ENCODE data around the gene ADGRB3. TPM values are rescaled to one million over a fixed set of nuclear protein-coding genes. Genes with fewer than 3 reads are reported as not detected.
A peak's percentile ranks its signal among the peaks of the same experiment; 100 is the strongest.

The ADGRB3 gene
- total RNA-seq, 1 donor from 2014 or later, result 1.8 TPM

GRCh38 chr6:68642977-68643376, 7.9 kb downstream of the ADGRB3 start:
- H3K4me1 Mint-ChIP-seq (ENCODE audit: low read depth), result peaks cover 19% of the 10 kb centered on the region
- no peak overlapping the region for H3K27ac Mint-ChIP-seq
- no peaks in the 10 kb centered on the region for H3K9me3 Mint-ChIP-seq (ENCODE audit: low read depth)
- H3K27me3 Mint-ChIP-seq, result peaks cover 32% of the 10 kb centered on the region
- no peak overlapping the region for H3K4me3 Mint-ChIP-seq (ENCODE audit: low read depth)
- H3K36me3 Mint-ChIP-seq (ENCODE audit: insufficient read depth), result no peaks in the 10 kb centered on the region
- TF ChIP-seq CTCF (IDR thresholded peaks at IDR 0.05; ENCODE audit: unreplicated experiment), result no peak
- DNase-seq (ENCODE audit: low spot score, unreplicated experiment), result no peak

- Mint-ChIP-seq H3K4me1 (ENCODE audit: low read depth) (peaks cover 1% of the 10 kb centered on the region), H3K36me3 (ENCODE audit: insufficient read depth) (no peaks in the 10 kb centered on the region), H3K4me3 (ENCODE audit: low read depth) (no peak overlapping the region), H3K9me3 (ENCODE audit: low read depth) (no peaks in the 10 kb centered on the region), H3K27ac (no peak overlapping the region), H3K27me3 (no peaks in the 10 kb centered on the region)
- DNase-seq (ENCODE audit: low spot score, unreplicated experiment), result no peak
- TF ChIP-seq CTCF (IDR thresholded peaks at IDR 0.05; ENCODE audit: unreplicated experiment), result no peak
Observed at GRCh38 chr6:68649669-68650068, 14.6 kb downstream of the ADGRB3 start.

- DNase-seq (ENCODE audit: low spot score, unreplicated experiment), result no peak
- Mint-ChIP-seq H3K9me3 (ENCODE audit: low read depth) (no peaks in the 10 kb centered on the region), H3K27me3 (no peaks in the 10 kb centered on the region), H3K4me1 (ENCODE audit: low read depth) (peaks cover 3% of the 10 kb centered on the region), H3K36me3 (ENCODE audit: insufficient read depth) (no peaks in the 10 kb centered on the region), H3K4me3 (ENCODE audit: low read depth) (no peak overlapping the region), H3K27ac (no peak overlapping the region)
- no peak for TF ChIP-seq CTCF (IDR thresholded peaks at IDR 0.05; ENCODE audit: unreplicated experiment)
Observed at GRCh38 chr6:68650142-68650541, 15.1 kb downstream of the ADGRB3 start.

GRCh38 chr6:68651011-68651985, 16.2 kb downstream of the ADGRB3 start:
- no peaks in the 10 kb centered on the region for H3K27me3 Mint-ChIP-seq
- no peak for DNase-seq (ENCODE audit: low spot score, unreplicated experiment)
- no peak for TF ChIP-seq CTCF (IDR thresholded peaks at IDR 0.05; ENCODE audit: unreplicated experiment)
- no peak overlapping the region for H3K27ac Mint-ChIP-seq
- H3K36me3 Mint-ChIP-seq (ENCODE audit: insufficient read depth), result no peaks in the 10 kb centered on the region
- H3K4me1 Mint-ChIP-seq (ENCODE audit: low read depth), result peaks cover 3% of the 10 kb centered on the region
- no peak overlapping the region for H3K4me3 Mint-ChIP-seq (ENCODE audit: low read depth)
- H3K9me3 Mint-ChIP-seq (ENCODE audit: low read depth), result no peaks in the 10 kb centered on the region

- no peak for DNase-seq (ENCODE audit: low spot score, unreplicated experiment)
- Mint-ChIP-seq H3K27me3 (no peaks in the 10 kb centered on the region), H3K9me3 (ENCODE audit: low read depth) (no peaks in the 10 kb centered on the region), H3K4me3 (ENCODE audit: low read depth) (no peak overlapping the region), H3K36me3 (ENCODE audit: insufficient read depth) (no peaks in the 10 kb centered on the region), H3K4me1 (ENCODE audit: low read depth) (peaks cover 7% of the 10 kb centered on the region), H3K27ac (no peak overlapping the region)
- peak; percentile 30 for TF ChIP-seq CTCF (IDR thresholded peaks at IDR 0.05; ENCODE audit: unreplicated experiment)
Observed at GRCh38 chr6:68652117-68652536, 17.0 kb downstream of the ADGRB3 start.
